ENCODE measurements around the gene EIF5AL1.
"Not testable (repeated sequence)": the region's sequence is repeated elsewhere in the genome, so short reads cannot be mapped to it uniquely, and the experiment has no call there.

Gene EIF5AL1

DNA sequence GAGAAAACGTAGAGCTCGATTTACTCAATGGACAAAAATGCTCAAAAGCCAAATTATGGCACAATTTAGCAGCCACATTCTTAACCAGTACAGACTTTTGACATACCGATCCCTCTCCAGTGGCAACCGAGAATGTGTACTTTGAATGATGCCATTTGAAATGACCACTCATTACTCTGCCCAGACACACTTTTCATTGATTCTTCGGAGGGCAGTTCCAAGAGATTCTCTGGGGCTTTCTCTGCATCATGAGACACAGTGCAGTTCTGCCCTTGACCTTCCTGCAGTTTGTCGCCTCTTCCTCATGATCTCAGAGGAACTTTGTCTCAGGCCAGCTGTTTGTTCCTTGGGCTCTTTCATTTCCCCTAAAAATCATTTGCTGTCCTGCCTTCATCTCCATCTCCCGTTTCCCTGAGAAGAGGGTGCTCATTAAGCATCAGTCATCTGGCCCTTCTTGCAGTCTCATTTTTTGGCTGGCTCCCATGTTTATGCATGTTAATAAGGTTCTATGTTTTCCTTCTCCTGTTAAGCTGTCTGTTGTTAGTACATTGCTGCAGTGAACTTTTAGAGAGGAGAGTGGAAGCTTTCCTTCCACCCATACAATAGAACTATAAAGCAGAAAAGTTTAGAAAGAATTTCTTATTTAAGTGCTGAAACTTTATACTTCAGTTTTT is 4.3 kb downstream of the EIF5AL1 start:
- FAIRE-seq = not testable (repeated sequence)

DNA sequence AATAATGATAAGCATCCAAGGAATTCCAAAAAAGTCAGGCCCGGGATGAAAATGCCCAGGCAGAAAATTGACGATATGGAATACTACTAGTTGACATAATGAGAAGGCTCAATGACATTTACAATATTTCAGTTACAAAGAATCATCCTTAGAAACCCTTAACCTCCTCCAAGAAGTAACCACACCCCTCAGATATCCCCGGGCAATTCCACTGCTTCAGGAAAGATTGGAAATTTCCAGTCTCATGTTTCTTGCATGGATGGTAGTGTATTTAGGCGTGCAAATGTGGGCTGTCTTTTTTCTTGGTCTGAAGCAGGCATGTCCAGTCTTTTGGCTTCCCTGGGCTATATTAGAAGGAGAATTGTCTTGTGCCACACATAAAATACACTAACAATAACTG is 5.2 kb downstream of the EIF5AL1 start:
- FAIRE-seq = not testable (repeated sequence)

DNA sequence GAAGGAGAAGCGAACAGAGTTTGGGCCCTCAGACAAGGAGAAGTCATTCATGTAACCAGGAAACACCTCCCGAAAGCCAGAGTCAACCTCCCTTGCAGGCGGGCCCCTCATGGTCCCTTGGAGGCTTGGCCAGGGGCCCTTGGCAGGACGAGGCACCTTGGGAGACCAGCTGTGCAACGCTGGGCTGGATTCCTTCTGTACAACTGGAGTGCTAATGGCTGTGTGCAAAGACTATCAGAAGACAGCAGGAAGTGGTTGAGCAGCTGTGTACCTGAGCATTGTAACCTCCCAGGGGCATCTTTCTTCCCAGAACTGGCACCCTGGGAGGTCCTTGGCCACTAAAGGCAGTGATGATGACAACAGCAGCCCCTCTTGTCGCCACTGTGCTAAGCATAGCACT is 9.4 kb downstream of the EIF5AL1 start:
- FAIRE-seq = not testable (repeated sequence)

DNA sequence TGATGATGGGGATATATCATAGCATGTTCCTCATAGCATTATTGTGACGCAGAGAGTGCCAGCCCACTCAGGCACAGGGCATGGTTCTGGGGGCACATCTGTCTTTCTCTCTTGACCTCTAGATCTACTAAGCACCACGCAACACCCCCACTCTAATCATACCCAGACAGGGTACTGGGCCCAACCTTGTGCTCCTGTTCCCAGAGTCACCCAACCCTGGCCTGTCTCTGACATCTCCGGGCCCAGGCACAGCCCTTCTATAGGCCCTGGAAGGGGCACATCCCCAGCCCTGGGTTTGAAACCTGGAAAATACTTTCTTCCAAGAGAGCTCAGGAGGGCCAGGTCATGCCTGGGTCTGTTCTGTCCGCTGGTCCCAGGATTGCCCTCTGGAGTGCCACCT is 10.1 kb downstream of the EIF5AL1 start:
- FAIRE-seq = not testable (repeated sequence)

DNA sequence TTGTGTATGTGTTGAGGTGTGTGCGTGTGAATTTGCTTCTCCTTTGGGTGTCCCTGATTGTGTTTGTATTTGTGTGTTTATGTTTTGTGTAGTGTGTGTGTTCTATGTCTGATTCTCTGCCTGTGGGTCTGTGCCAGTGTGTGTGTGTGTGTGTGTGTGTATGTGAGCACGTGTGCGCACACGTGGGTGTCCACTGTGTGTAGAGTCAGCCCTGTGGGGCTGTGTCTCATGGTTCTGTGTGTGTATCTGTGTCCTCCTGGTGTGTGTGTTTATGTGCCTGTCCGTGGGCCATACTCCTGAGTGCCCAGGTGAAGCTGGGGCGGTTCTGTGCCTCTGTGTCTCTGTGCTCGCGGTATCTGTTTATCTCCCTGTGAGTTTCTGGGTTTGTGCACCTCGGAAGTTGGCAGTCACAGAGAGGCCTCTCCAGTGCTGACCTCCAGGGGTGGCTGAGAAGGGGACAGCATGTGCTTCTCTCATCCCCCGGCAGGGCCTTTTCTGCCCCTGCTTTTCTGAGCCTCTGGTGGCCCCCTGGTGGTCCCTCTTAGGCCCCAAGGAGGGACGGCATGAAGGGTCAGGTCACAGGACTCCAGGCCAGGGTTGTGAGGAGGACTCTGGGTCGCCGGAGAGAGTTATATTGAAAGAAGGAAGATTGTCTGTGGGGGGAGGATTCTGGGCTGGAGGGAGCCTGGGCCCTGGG is 11.0 kb downstream of the EIF5AL1 start:
- FAIRE-seq = not testable (repeated sequence)

DNA sequence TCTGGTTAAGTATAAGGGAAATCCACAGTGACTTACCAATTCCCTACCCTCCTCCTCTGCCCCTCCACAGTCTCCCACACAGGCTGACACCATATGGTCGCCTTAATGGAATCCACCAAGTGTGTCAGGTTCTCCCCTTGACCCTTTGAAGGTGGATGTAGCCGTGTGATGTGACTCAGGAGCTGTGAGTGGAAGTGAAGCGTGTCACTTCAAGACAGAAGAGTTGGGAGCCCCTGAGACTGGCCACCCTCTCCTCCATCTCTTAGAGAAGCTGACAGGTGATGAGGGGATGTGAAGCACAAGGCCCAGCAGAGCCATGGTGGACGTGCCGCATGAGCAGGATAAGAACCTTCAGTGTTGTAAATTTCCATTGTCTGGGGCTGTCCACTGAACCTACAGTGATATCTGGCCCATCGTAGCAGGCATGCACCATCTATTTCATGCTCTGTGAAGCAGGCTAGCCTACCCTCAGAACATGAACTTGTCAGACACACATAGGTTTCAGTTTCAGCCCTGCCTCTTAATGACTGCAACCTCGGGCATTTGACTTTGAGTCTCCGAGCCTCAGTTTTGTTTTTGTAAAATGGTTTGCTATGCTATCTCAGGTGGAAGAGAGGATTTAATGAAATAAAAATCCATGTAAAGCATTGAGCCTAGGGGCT is 12.8 kb downstream of the EIF5AL1 start:
- not testable (repeated sequence) for FAIRE-seq

DNA sequence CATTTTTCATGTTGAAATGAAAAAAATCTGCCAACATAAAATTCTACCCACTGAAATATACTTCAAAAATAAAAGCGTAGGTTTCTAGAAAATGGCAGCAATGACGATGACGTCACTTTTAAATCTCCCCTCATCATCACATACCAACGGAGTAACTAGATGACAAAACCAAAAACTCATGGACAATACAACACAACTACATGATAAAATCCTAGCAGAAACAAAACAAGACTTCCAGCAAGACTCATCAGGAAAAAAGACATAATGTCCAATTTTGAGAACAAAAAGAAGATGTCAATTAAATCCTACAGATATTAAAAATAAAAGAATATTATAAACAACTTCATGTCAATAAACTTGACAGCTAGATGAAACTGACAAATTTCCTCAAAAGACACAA is 15.9 kb downstream of the EIF5AL1 start:
- FAIRE-seq = not testable (repeated sequence)

DNA sequence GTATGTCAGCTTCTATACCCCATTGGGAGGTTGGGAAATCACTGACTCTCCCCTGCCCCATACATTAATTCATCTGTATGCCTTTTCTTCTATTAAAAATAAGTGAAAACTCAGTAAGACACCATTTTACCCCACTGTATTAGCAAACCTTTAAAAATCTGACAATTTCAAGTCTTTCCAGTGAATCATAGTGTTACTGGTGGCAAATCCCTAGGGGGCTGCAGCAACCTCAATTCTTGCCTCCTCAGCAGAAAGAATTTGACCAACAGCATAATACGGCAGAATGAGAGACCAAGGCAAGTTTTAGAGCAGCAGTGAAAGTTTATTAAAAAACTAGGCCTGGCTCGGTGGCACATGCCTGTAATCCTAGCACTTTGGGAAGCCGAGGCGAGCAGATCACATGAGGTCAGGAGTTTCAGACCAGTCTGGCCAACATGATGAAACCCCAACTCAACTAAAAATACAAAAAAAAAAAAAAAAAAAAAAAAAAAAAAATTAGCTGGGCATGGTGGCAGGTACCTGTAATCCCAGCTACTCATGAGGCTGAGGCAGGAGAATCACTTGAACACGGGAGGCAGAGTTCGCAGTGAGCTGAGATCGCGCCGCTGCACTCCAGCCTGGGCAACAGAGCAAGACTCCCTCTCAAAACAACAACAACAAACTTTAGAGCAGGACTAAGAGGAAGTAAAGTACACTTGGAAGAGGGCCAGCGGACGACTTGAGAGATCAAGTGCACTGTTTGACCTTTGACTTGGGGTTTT is 21.0 kb downstream of the EIF5AL1 start:
- FAIRE-seq = not testable (repeated sequence)

DNA sequence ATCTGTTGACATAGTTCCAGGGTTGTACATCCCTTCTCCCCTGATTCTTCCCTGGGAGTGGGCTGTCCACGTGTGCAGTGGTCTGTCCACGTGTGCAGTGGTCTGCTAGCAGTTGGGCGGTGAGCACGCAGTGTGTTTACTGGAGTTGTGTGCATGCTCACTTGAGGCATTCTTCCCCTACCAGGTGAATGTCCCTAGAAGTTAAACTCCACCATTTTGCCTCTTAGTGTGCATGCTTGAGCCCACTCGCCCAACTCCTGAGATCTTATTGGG is 21.5 kb downstream of the EIF5AL1 start:
- not testable (repeated sequence) for FAIRE-seq

DNA sequence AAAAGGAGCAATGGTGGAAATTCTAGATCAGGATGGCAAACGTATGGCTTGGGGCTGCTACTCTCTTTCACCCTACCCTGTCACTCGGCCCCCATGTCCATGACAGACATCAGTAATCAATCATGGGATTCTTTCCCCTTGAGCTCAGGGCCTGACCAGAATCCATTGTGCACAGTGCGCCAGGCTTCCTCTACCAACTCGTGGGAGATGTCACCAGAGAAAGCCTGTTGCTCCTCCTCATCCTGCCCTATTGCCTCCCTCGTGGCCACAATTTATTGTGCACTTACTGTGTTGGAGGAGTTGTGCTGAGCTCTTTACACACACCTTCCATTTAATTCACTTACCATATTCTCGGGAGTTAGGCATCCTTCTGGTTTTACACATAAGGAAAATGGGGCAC is 26.0 kb downstream of the EIF5AL1 start:
- FAIRE-seq = not testable (repeated sequence)

DNA sequence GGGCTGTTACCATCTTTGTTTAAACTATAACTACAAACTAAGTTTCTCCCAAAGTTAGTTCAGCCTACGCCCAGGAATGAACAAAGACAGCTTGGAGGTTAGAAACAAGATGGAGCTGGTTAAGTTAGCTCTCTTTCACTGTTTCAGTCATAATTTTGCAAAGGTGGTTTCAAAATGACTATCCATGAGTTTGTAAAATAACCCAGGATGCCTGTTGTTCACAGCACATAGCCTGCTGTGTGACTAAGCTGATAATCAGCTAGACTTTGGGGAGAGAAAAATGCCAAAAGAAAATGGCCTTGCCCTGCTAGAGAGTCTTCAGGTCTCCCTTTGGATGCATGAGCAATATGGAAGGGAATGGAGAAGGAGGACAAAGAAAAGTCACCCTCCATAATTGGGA is 28.6 kb downstream of the EIF5AL1 start:
- not testable (repeated sequence) for FAIRE-seq

DNA sequence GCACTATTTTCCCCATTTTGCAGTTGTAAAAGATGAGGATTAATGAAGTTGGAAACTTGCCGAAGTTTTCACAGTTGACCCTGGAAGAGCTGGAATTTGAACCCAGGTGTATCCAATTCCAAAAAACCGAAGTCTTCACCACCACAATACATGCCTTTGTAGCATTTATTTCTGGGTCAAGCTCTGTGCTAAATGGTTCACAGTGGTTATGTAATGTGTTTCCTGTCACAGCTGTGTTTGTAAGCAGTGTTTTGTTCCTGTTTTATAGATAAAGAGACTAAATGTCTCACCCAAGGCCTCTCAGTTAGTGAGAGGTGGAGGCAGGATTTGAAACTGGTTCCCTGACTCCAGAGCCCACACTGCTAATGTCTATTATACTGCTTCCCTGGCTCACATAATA is 30.3 kb downstream of the EIF5AL1 start:
- no peak for FAIRE-seq

DNA sequence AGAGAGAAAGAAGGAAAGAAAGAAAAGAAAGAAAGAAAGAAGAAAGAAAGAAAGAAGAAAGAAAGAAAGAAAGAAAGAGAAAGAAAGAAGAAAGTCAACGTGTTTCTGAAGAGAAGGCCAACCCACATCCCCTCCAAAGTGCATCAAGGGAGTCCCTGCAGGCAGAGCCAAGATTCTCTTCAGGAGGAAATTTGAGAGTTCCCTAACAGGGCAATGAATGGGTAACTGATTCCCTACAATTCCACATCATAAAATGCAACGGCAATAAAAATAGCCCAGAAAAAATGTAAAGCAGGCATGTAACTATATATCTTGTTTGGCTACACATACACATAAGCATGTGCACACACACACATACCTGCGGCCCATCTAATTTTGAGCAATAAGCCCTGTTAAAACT is 32.1 kb downstream of the EIF5AL1 start:
- FAIRE-seq = not testable (repeated sequence)

DNA sequence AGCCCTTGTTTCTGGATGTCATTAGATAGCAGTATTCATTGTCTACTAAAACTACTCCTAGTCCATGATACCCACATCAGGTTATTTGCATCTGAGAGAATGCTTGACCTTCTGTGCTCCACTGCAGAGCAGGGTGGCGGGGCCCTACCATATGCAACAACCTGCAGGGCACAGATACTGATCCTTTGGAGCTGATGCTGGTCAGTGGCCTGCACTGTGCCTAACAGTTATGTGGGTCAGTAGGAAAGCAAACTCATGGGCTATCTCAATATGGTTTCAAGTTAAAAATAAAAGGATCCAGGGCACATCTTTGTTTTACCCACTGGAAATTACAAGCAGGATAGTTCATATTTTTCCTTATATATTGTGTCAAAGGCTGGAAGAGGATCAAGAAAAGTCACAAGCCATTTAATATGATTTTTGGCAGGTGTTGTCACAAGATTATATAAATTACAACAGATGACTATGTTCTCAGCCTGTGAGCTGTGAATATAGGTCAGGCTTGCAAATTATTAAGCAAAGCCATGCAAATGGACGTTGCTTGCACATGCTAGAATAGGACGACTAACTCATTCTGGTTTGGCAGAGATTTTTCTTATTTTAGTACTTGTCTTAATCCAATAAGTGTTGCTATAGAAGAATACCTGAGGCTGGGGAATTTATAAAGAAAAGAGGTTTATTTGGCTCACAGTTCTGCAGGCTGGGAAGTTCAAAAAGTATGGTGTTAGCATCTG is 32.8 kb downstream of the EIF5AL1 start:
- not testable (repeated sequence) for FAIRE-seq

DNA sequence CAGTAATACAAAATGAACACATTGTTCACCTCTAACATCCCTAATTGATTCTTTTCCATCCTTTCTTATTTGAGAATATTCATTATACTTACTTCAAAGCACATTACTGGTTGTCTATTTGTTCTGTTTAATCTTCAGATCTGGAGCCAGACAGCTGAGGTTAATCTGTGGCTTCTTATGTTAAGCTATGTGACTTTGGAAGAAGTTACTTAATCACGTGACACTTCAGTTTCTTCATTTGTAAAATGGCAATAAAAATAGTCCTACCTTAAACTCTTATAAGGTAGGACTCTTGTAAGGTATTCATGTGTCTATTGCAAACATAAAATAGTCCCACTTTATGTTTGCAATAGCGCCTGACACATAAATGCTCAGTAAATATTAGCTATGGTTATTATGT is 34.8 kb downstream of the EIF5AL1 start:
- FAIRE-seq = not testable (repeated sequence)

DNA sequence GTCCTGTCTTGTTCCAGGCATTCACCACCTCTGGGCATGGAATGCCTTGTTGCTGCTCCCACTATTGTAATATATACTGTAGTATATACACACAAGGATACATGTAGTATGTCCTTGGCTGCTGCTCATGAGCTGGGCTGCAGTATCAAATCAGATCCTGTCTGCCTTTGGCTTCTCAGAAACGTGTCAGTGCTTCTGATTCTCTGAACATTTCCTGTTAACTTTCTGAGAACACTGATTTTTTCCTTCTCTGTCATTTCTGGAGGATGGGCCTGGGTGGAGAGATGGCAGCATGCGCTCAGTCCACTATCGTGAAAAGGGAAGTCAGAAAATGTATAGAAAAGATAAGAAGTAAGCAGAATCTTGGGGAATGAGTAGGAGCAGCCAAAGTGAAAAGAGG is 35.6 kb downstream of the EIF5AL1 start:
- FAIRE-seq = no peak

DNA sequence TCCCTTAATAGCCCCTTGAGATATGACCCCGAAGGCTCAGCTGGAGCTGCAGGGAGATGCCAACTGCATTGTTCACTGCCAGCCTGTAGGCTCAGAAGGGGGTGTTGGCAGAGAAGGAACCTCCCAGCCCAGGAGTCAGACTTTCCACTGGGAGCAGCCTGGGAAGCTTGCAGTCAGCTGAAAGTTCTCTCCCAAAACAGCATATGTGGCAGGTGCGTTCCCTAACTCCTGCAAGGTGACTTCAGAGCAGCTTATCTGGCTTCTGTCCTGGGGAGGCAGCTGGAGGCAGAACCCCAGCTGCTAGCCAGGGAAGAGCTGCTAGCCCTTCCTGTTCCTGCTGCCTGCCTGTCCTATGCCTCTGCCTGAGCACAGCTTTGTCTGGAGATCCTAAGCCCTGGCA is 39.8 kb downstream of the EIF5AL1 start:
- no peak for FAIRE-seq

DNA sequence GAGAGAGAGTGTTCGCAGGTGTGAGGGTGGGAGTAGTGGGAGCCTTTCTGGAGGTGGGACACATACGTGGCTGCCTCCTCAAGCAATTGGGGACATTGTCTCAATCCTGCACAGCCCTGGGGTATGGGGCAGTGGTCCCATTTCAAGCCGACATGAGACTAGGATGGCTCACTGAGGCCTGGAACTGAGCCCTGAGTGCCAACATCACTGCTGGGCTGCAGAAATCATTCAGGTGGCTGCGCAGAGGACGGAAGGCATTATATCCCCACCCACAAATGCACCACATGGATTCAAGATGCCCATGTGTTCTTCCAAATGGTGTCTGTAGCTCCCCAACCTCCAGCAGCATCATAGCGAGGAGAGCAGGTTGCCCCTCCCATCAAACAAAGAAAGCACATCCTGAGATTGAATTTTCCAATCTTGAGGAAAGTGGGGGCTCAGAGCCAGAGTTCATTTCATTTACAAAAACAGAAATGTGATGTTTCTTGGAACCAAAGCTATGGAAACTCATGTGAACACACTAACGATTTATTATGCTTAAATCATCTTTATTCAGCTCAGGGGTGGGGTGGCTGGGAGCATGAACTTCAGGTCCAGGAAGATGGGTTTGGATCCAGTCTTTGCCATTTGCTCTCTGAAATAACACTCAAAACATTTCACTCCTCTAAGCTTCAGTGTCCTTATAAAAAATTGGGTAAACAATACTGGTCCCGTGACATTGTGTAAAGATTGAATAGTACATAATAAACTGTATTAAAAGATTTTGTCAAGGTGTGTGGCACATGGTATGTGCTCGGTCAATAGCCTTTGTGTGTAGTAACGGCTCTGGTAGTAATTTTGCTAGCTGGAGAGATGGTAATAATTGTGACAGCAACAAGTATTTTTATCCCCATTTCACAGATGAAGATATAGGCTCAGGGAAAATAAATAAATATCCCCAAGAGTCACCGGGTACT is 43.3 kb downstream of the EIF5AL1 start:
- FAIRE-seq = no peak

DNA sequence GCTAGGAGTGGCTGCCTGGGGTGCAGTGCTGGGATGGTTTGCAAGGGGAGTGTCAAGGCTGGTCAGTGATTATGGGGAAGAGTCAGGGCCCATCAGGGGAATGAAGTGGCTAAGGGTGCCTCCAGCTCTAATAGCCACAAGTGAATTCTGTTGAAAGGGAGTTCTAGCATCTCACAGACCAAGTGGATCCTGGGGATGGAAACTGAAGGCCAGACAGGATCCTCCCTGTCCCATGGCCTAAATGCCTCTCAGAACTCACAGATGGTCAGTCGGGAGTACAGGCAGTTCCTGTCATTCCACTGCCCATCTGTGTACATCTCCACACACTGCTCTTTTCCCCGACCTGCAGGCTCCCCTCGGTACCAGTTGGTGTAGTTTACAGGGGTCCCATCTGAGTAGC is 44.6 kb downstream of the EIF5AL1 start:
- FAIRE-seq = not testable (repeated sequence)

DNA sequence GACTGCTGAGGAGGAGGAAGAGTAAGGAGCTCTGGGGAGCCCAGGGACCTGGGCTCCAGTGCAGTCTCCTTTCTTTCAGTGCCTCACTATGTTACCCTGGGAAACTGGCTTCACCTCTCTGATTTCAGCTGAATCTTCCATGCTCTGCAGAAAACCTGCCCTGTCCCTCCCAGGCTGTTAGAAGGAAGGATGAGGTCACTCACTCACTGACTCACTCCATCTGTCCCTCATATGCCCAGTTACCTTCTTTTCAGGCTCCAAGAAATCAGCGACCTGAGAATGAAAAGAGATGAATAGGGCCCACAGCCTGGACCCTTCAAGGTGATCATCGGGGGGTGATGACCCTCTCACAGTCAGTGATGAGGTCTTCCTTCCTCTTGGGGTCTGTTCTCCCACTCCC is 47.4 kb downstream of the EIF5AL1 start:
- FAIRE-seq = no peak

DNA sequence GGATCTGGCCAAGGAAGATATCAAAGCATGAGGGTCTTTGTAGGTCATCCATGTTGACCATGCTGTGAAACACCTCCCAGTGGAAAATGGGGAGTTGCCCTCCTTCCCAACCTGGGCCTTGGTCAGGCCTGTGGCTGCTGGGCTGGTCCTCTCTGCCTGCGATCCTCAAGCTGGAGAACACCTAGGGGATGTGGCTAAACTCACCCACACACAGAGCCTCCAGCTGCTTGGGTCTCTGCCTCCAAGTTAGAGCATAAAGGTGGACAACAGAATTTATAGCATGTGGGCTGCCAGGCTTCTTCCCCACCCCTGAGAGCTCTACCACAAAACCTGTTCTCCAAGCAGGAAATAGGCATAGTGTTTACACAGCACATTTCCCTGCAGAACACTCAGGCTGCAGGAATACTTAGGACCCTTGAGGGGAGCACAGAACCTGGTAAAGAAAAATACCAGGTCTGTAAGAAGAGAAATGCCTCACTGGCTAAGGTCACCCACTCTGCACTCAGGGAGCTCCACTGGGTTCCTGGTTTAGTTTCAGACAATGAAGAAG is 47.9 kb downstream of the EIF5AL1 start, which contains the start of gene SFTPA2:
SFTPA2 (minus strand) TSS at position 248 of the 550 bp plus-strand sequence. CDS start 924 bp downstream, outside the sequence.
- FAIRE-seq = no peak

Measured in islet of Langerhans (tissue), 1 donor.